ENCODE results near the gene SERAC1. TPM values are rescaled to one million over a fixed set of nuclear protein-coding genes. Genes with fewer than 3 reads are reported as not detected.
"Not testable (repeated sequence)": the region's sequence is repeated elsewhere in the genome, so short reads cannot be mapped to it uniquely, and the experiment has no call there.

SERAC1 gene
- total RNA-seq, 4 donors from 2014 or later = 18.4 to 27.1 (median 20.5) TPM

DNA sequence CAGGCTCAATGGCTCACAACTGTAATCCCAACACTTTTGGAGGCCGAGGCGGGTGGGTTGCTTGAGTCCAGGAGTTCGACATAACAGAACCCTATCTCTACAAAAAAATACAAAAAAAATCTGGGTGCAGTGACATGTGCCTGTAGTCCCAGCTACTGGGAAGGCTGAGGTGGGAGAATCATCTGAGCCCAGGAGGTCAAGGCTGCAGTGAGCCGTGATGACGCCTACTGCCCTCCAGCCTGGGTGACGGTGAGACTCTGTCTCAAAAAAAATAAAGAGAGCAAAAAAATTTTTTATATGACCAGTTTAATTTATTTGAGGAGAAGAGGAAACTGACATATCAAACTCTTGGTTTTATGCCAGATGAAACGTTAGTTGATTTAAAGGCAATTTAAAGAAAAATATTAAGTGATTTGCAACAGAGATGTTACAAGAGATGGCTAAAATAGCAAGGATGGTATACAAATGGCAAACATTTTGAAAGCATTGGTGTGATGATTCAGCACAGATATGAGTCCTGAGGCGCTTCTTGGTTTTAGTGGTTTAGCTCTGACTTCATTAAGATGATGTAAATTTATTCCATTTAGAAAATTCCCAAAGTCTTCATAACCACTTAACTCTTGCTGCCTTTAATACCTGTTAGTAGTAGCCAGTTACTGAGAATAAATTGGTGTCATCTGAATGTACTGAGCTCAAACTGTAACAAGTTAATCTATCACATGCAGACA lies 17.8 kb upstream of the SERAC1 start:
- no peak for DNase-seq (ENCODE audit: extremely low spot score)
- no peak for TF ChIP-seq EP300 (IDR thresholded peaks at IDR 0.05)
- TF ChIP-seq POLR2A (IDR thresholded peaks at IDR 0.05; ENCODE audit: low read depth) = no peak
- no peak for TF ChIP-seq POLR2AphosphoS5 (IDR thresholded peaks at IDR 0.05)
- no peak for TF ChIP-seq CTCF (IDR thresholded peaks at IDR 0.05)
- WGBS = 90% methylated on average over 8 of the region's 8 CpGs
- Histone ChIP-seq H3K27ac (replicated peaks in 1 of 4) (no peak overlapping the region), H3K4me1 (peaks cover 0 to 10% (median 0%) of the 10 kb centered on the region in 4 donors), H3K36me3 (peaks cover 6 to 47% (median 15%) of the 10 kb centered on the region in 4 donors), H3K9me3 (no peaks in the 10 kb centered on the region), H3K27me3 (no peaks in the 10 kb centered on the region), H3K4me3 (no peak overlapping the region)
- intact Hi-C loops (cut with DNase I) = no loop called here

GRCh38 chr6:158184608-158185007 lies 16.5 kb upstream of the SERAC1 start:
- Histone ChIP-seq H3K27me3 (no peaks in the 10 kb centered on the region), H3K4me3 (no peak overlapping the region), H3K36me3 (peaks cover 6 to 47% (median 15%) of the 10 kb centered on the region in 4 donors), H3K4me1 (peaks cover 0 to 10% (median 0%) of the 10 kb centered on the region in 4 donors), H3K9me3 (no peaks in the 10 kb centered on the region), H3K27ac (replicated peaks in 1 of 4) (no peak overlapping the region)
- intact Hi-C loops (cut with DNase I) = no loop called here
- no peak for DNase-seq (ENCODE audit: extremely low spot score)
- no peak for TF ChIP-seq CTCF (IDR thresholded peaks at IDR 0.05)
- TF ChIP-seq POLR2AphosphoS5 (IDR thresholded peaks at IDR 0.05) = no peak
- no peak for TF ChIP-seq POLR2A (IDR thresholded peaks at IDR 0.05; ENCODE audit: low read depth)
- TF ChIP-seq EP300 (IDR thresholded peaks at IDR 0.05) = no peak

GRCh38 chr6:158183174-158183972 lies 15.3 kb upstream of the SERAC1 start:
- H3K27me3 ChIP-seq; intact Hi-C loops (cut with DNase I); H3K27ac ChIP-seq (replicated peaks in 1 of 4); DNase-seq (ENCODE audit: extremely low spot score); H3K4me3 ChIP-seq; H3K9me3 ChIP-seq: not testable (repeated sequence)
- H3K4me1 ChIP-seq = peaks cover 0 to 10% (median 0%) of the 10 kb centered on the region in 4 donors
- 88% methylated on average over 5 of the region's 16 CpGs for WGBS
- peaks cover 6 to 42% (median 11%) of the 10 kb centered on the region in 4 donors for H3K36me3 ChIP-seq

DNA sequence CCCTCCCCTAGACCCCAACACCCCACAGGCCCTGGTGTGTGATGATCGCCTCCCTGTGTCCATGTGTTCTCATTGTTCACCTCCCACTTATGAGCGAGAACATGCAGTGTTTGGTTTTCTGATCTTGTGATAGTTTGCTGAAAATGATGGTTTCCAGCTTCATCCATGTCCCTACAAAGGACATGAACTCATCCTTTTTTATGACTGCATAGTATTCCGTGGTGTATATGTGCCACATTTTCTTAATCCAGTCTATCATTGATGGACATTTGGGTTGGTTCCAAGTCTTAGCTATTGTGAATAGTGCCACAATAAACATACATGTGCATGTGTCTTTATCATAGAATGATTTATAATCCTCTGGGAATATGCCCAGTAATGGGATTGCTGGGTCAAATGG lies 9.7 kb upstream of the SERAC1 start:
- peaks cover 17 to 31% (median 23%) of the 10 kb centered on the region in 4 donors for H3K4me1 ChIP-seq
- H3K27ac ChIP-seq (replicated peaks in 1 of 4); H3K36me3 ChIP-seq; H3K9me3 ChIP-seq; H3K27me3 ChIP-seq; DNase-seq (ENCODE audit: extremely low spot score); H3K4me3 ChIP-seq; intact Hi-C loops (cut with DNase I): not testable (repeated sequence)
- 96% methylated on average over 2 of the region's 3 CpGs for WGBS

DNA sequence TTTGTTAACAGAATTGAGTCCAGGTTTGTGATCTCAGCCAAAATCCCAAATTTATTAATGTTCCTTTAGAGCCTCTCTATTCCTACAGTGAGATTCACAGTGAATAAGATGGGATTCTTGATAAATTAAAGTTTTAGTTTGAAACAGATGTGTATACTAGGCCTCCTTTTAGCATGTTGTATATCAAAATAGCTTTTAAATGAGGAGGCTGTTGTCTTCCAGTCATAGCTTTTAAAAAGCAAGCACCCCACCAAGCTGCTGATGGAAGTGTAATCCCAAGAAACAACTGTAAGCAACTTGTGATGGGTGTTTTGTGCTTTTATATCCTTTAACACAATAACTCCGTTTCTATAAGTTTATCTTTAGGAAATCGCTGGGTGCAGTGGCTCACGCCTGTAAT lies 7.0 kb upstream of the SERAC1 start:
- no peak for TF ChIP-seq POLR2AphosphoS5 (IDR thresholded peaks at IDR 0.05)
- TF ChIP-seq POLR2A (IDR thresholded peaks at IDR 0.05; ENCODE audit: low read depth) = no peak
- TF ChIP-seq EP300 (IDR thresholded peaks at IDR 0.05) = no peak
- no peak for TF ChIP-seq CTCF (IDR thresholded peaks at IDR 0.05)
- intact Hi-C loops (cut with DNase I) = no loop called here
- H3K36me3 ChIP-seq = peaks cover 0 to 10% (median 4%) of the 10 kb centered on the region in 4 donors
- H3K4me3 ChIP-seq = no peak overlapping the region
- no peaks in the 10 kb centered on the region for H3K27me3 ChIP-seq
- no peak overlapping the region for H3K27ac ChIP-seq (replicated peaks in 1 of 4)
- no peak for DNase-seq (ENCODE audit: extremely low spot score)
- peaks cover 20 to 54% (median 46%) of the 10 kb centered on the region in 4 donors for H3K4me1 ChIP-seq
- WGBS = 97% methylated on average over 3 of the region's 3 CpGs
- no peaks in the 10 kb centered on the region for H3K9me3 ChIP-seq

All from esophagus muscularis mucosa (tissue), 4 donors.